AG10803 (cell line): Measurements from ENCODE around the gene IGF2BP2.

ENCODE experiments used
- DNase-seq: peaks from one replicate; pipeline ENCODE4 v3.0.0; 2010; ENCODE audit warnings: low read depth
- H3K4me3 ChIP-seq: 2 replicates; pipeline ENCODE4 v1.5.1; 2011; ENCODE audit warnings: mild to moderate bottlenecking, low read length, control low read depth
- TF ChIP-seq, protein P1 (sequence below): conservative IDR thresholded peaks from 2 replicates; pipeline ENCODE4 v1.5.1; 2011; ENCODE audit warnings: mild to moderate bottlenecking, low read length, control low read depth, inconsistent platforms

Gene IGF2BP2

DNA sequence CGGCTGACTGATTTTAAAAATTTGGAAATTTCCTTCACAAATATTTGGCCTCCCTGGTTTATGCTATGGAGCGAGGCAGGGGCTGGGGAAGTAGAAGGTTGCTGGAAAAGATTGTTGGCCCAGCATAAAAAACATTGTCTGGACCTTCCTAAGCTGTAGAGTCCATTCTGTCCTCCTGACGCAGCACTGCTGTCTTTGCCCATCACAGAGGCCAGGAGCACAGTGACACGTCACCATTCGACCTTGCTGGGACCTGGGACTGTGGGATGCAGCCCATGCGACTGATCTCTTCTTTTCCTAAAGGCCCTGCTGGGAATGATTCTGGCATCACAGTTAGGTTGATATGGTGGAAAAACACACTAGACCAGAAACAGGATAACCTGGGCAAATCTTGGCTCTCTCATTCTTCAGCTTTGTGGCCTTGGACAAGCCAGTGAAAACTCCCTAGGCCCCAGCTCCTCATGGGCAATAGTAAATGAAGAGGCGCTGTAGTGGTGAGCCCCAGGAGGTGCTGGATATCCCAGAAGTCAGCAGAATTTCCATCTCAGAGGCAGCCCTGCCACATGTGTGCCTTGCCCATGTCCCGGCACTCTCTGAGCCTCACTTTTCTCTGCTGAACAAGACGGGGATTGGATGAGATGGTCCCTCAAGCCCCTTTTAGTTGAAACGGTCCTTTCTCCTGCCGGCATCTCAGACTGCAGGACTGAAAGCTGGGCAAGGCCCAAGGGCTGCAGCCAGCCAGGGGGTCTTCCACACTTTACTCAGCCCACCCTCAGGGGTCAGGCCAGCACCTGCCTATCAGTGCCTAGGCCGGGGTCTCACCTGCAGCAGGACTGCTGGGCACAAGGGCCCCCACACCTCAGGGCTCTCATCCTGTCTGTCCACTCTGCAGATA lies 169.2 kb downstream of the IGF2BP2 start:
- TF ChIP-seq, protein P1, sequence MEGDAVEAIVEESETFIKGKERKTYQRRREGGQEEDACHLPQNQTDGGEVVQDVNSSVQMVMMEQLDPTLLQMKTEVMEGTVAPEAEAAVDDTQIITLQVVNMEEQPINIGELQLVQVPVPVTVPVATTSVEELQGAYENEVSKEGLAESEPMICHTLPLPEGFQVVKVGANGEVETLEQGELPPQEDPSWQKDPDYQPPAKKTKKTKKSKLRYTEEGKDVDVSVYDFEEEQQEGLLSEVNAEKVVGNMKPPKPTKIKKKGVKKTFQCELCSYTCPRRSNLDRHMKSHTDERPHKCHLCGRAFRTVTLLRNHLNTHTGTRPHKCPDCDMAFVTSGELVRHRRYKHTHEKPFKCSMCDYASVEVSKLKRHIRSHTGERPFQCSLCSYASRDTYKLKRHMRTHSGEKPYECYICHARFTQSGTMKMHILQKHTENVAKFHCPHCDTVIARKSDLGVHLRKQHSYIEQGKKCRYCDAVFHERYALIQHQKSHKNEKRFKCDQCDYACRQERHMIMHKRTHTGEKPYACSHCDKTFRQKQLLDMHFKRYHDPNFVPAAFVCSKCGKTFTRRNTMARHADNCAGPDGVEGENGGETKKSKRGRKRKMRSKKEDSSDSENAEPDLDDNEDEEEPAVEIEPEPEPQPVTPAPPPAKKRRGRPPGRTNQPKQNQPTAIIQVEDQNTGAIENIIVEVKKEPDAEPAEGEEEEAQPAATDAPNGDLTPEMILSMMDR, result no peak
- DNase-seq, result no peak
- no peak overlapping the region for H3K4me3 ChIP-seq

DNA sequence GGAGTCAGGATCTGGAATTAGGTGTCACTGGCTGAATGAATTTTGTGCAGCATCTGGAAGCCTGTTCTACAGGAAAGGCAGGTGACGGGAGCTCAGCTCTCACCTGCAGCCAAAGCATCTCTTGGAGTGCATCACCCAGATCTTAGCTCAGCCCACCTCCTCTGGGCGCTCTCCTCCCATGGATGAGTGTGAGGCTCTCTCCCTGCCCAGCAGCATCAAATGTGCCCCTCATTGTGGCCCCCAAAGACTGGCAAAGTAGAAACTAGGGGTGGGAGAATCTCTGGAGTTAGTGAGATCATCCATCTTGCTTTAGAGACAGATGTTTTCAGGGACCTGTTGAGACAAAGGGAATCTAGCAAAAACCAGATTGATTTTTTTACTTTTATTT lies 170.1 kb downstream of the IGF2BP2 start:
- H3K4me3 ChIP-seq, result no peak overlapping the region
- TF ChIP-seq, protein P1, result no peak
- DNase-seq, result no peak

DNA sequence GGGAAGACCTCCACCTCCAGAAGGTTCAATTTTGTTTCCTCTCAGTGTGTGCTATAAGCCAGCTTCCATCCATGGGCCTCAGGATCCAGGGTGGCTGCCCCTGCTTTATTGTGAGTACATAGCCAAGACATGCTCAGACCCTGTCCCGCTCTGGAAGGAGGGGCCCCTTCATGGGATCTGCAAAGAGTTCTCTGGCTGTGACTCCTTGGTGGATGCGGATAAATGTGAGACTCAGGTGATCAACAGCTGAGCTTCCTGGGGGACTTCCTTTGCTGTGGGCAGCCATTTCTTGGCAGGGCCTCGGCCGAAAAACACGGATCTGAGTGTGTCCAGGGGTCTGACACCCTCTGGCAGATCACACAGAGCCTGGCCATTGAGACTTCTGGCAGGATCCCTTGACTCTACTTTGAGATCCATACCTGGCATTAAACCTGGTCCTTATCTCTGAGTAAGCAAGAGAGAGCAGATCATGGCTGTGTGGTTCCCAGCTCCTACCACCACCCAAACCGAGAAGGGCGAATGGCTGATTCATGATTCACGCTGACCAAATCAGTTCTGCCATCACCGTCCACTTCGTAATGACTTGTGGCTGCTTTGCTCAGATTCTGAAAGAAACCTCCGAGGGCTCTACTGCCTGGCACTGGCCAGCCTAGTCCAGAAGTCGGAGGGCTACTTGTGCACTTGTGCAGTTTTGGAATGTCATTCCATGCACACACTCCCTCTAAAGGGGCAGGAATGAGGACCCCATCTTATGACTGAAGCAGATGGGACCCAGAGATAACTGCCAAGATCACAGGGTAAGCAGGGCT lies 170.7 kb downstream of the IGF2BP2 start:
- TF ChIP-seq, protein P1, result no peak
- no peak overlapping the region for H3K4me3 ChIP-seq
- DNase-seq, result no peak

DNA sequence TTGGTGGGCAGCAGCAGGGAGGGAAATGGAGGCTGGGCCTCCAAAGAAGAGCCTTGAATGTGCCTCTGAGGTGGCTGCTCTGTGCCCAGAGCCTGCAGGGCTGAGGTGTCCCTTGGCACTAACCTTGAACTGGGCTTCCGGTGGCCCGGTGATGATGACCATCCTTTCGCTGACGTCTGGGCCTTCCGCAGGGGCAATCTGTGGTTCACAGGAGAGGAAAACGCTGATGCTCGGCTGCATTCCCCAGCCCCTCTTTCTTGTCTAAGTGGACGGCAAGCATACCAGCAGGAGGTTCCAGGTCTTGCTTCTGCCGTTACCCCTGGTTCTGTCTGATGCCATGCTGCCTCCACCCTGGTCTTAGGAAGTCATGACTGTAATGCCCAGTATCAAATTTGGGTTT lies 172.9 kb downstream of the IGF2BP2 start:
- H3K4me3 ChIP-seq, result no peak overlapping the region
- TF ChIP-seq, protein P1, result no peak
- DNase-seq, result no peak

DNA sequence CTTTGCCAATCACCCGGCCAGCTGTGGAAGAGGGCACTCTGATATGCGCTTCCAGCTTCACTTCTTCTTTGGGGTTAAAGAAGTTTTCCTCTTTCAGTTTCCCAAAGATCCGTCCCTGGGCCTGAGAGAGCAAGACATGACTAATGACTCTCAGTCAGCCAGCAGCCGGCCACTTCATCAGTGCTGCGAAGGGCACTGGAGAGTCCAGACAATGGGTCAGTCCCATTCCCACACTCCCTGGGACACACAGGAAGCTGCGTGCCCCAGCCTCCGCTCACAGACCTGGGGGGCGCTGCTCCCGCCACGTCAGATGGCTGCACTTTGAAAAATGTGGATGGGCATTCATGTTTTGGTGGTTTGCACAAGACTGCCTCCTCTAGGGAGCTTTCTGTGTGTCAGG lies 175.4 kb downstream of the IGF2BP2 start:
- TF ChIP-seq, protein P1, result no peak
- no peak for DNase-seq
- H3K4me3 ChIP-seq, result no peak overlapping the region

DNA sequence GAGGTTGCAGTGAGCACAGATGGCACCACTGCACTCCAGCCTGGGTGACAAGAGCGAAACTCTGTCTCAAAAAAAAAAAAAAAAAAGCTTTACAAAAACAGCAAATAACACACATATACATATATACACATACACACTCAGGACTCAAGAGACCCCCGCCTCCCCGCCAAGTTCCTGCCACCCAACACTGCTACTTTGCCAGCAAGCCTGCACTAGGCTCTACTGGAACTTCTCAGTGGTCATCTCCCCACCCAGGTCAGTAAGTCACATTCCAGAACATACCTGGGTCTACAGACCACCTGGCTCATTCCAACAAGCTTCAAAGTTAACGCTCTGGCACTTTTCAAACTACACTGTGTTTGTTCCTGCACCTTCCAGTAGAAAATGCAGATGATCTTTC lies 176.4 kb downstream of the IGF2BP2 start:
- H3K4me3 ChIP-seq, result no peak overlapping the region
- TF ChIP-seq, protein P1, result no peak
- no peak for DNase-seq
